Myometrial cell (primary cell): ENCODE data around the gene MUSK. TPM values are rescaled to one million over a fixed set of nuclear protein-coding genes. Genes with fewer than 3 reads are reported as not detected.

Experiments used
- total RNA-seq: library from RNA; depleted of rRNA; stranded (reverse); fragments of >200 nt; gene quantifications from 2 replicates; pipeline ENCODE4 v1.2.3, GENCODE V29; 2015

MUSK gene
- total RNA-seq: 0.18 TPM in 1 of 2 replicates, not detected in the other

GRCh38 chr9:110668570-110669167, at the start of gene MUSK:
TSS of gene MUSK (plus strand) at chr9:110668791. CDS start at chr9:110668905, 114 bp downstream.

Other genes with a start within 250 kb of the MUSK start
- 8.6 and 11.3 TPM in 2 replicates for gene SVEP1, start 89.0 kb upstream of the MUSK start, total RNA-seq